Osteocyte (in vitro differentiated cells): Measurements from ENCODE around the gene TM4SF5. TPM values are rescaled to one million over a fixed set of nuclear protein-coding genes. Genes with fewer than 3 reads are reported as not detected.

ENCODE experiments used
- DNase-seq: peaks from one replicate; pipeline ENCODE4 v3.0.0; 2021; ENCODE audit warnings: mixed read lengths; ENCODE audit not compliant: unreplicated experiment; ENCODE audit errors: extremely low spot score
- H3K27ac Mint-ChIP-seq: one replicate; pipeline ENCODE4 v1.8.0; 2021; ENCODE audit warnings: mild to moderate bottlenecking, mixed read lengths; ENCODE audit not compliant: unreplicated experiment
- H3K27me3 Mint-ChIP-seq: one replicate; pipeline ENCODE4 v1.8.0; 2021; ENCODE audit warnings: mixed read lengths; ENCODE audit not compliant: unreplicated experiment
- H3K36me3 Mint-ChIP-seq: one replicate; pipeline ENCODE4 v1.8.0; 2021; ENCODE audit warnings: mixed read lengths; ENCODE audit not compliant: unreplicated experiment
- H3K4me1 Mint-ChIP-seq: one replicate; pipeline ENCODE4 v1.8.0; 2021; ENCODE audit warnings: mixed read lengths; ENCODE audit not compliant: unreplicated experiment
- H3K4me3 Mint-ChIP-seq: one replicate; pipeline ENCODE4 v1.8.0; 2021; ENCODE audit warnings: mild to moderate bottlenecking, moderate library complexity, mixed read lengths; ENCODE audit not compliant: unreplicated experiment
- H3K9me3 Mint-ChIP-seq: one replicate; pipeline ENCODE4 v1.8.0; 2021; ENCODE audit warnings: mixed read lengths; ENCODE audit not compliant: unreplicated experiment
- total RNA-seq: library from RNA; stranded (reverse); gene quantifications from 2 replicates; pipeline ENCODE4 v1.2.1, GENCODE V29; 2021
- TF ChIP-seq, protein P1 (sequence below): fragments of 200-600 bp; sonication (generic); IDR thresholded peaks from 2 replicates; pipeline ENCODE4 v1.5.0; 2021; ENCODE audit warnings: antibody characterized with exemption, mild to moderate bottlenecking, moderate library complexity

The TM4SF5 gene
- total RNA-seq, 1 donor from 2014 or later: not detected

DNA sequence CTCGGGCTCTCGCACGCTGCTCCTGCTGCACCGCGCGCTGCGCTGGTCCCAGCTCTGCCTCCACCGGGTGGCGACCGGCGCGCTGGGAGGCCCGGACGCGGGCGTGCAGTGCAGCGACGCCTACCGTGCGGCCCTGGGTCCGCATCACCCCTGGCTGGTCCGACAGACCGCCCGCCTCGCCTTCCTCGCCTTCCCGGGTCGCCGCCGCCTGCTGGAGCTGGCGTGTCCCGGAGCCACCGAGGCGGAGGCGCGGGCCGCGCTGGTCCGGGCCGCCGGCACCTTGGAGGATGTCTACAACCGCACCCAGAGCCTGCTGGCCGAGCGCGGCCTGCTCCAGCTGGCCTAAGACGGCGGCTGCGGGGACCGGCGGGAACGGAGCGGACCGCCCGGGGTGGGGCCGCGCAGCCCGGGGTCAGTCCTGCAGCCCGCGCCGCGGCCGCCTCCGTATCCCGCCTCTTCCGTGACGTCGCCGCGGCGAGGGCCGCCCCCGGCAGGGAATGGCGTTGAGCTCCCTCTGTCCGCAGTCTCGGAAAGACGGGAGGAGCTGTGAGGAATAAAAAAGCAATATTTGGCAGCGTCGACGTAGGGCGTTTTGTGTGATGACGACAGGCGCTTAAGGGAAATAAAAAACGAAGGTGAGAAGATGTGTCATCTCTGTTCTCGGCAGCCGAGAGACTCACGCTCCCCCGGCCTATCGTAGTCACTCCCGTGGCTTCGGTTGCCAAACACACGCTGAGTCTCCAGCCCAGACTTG lies 18.4 kb downstream of the TM4SF5 start:
- peak overlapping the region; percentile 87 for H3K4me3 Mint-ChIP-seq
- H3K9me3 Mint-ChIP-seq: no peaks in the 10 kb centered on the region
- peak; percentile 93 for DNase-seq
- H3K27ac Mint-ChIP-seq: peak overlapping the region; percentile 94
- H3K27me3 Mint-ChIP-seq: peaks cover 3% of the 10 kb centered on the region
- TF ChIP-seq, protein P1, sequence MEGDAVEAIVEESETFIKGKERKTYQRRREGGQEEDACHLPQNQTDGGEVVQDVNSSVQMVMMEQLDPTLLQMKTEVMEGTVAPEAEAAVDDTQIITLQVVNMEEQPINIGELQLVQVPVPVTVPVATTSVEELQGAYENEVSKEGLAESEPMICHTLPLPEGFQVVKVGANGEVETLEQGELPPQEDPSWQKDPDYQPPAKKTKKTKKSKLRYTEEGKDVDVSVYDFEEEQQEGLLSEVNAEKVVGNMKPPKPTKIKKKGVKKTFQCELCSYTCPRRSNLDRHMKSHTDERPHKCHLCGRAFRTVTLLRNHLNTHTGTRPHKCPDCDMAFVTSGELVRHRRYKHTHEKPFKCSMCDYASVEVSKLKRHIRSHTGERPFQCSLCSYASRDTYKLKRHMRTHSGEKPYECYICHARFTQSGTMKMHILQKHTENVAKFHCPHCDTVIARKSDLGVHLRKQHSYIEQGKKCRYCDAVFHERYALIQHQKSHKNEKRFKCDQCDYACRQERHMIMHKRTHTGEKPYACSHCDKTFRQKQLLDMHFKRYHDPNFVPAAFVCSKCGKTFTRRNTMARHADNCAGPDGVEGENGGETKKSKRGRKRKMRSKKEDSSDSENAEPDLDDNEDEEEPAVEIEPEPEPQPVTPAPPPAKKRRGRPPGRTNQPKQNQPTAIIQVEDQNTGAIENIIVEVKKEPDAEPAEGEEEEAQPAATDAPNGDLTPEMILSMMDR: peak; percentile 78
- peaks cover 17% of the 10 kb centered on the region for H3K4me1 Mint-ChIP-seq
- H3K36me3 Mint-ChIP-seq: no peaks in the 10 kb centered on the region

DNA sequence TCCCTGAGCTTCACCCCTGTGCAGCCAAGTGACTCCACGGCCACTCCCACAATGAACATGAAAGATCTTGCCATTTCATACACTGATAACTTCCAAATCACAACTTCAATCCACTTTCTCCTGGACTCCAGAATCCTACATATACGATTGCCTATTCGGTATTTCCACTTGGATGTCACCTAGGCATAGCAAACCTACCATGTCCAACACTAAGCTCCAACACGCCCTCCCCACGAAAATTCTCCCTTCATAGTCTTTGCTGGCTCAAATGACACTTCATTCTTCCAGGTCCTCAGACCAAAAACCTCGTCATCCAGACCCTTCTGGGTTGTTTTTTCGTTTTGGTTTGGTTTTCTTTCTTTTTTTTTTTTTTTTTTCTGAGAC lies 19.0 kb downstream of the TM4SF5 start:
- H3K27me3 Mint-ChIP-seq: peaks cover 3% of the 10 kb centered on the region
- no peaks in the 10 kb centered on the region for H3K36me3 Mint-ChIP-seq
- no peak for DNase-seq
- peaks cover 18% of the 10 kb centered on the region for H3K4me1 Mint-ChIP-seq
- TF ChIP-seq, protein P1: no peak
- peak overlapping the region; percentile 87 for H3K4me3 Mint-ChIP-seq
- peak overlapping the region; percentile 94 for H3K27ac Mint-ChIP-seq
- H3K9me3 Mint-ChIP-seq: no peaks in the 10 kb centered on the region

- Mint-ChIP-seq H3K27ac (peak overlapping the region; percentile 97), H3K9me3 (no peaks in the 10 kb centered on the region), H3K4me1 (peaks cover 14% of the 10 kb centered on the region), H3K36me3 (peaks cover 5% of the 10 kb centered on the region), H3K27me3 (peaks cover 3% of the 10 kb centered on the region), H3K4me3 (peak overlapping the region; percentile 99)
- TF ChIP-seq, protein P1: no peak
- no peak for DNase-seq
These were observed 23.5 kb downstream of the TM4SF5 start for GRCh38 chr17:4795168-4795567.

DNA sequence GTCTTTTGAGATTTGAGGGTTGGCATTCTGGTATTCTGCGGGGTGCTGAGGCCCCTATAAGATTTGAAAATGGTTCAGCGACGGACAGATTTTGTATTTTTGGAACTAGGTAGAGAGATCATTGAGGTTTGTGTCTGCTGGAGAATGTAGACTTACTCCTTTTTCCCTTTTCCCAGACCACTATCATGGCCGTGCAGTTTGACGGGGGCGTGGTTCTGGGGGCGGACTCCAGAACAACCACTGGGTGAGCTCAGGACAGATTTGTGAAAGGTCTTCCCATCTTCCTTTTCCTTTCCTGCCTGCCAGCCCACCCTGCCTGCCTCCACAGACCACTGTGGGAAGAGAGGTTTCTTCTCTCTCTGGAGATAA lies 24.9 kb downstream of the TM4SF5 start:
- Mint-ChIP-seq H3K4me1 (peaks cover 10% of the 10 kb centered on the region), H3K27me3 (peaks cover 3% of the 10 kb centered on the region), H3K4me3 (peak overlapping the region; percentile 99), H3K36me3 (peaks cover 5% of the 10 kb centered on the region), H3K27ac (peak overlapping the region; percentile 97), H3K9me3 (no peaks in the 10 kb centered on the region)
- DNase-seq: no peak
- TF ChIP-seq, protein P1: no peak

DNA sequence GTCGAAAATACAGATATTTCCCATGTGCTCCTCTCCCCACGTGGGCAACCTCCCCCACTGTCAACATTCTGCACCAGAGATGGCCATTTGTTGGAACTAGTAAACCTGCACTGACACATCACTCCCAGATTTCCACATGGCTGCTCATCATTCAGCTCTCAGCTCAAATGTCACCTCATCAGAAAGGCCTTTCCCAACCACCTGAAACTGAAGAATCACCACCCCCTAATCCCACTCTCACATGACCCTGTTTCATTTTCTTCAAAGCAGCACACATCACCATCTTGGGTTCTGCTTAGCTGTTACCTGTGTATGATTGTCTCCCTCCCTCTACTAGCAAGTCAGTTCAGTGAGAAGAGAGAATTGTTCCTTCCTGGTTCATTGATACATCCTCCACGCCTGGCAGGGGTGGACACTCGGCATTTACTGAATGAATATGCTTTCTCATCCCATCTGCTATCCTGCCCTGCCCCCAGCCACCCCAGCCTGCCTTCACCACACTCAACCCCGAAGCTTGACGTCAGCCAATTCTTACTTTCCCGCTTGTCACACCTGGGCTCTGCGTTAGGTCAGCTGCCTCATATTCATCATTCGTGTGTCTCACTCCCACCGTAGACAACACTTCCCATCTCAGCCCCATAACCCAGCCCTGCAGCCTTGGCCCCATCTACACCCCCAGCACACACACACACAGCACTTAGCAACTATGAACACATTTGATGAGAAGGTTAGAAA lies 28.9 kb downstream of the TM4SF5 start:
- Mint-ChIP-seq H3K27me3 (no peaks in the 10 kb centered on the region), H3K27ac (no peak overlapping the region), H3K4me3 (no peak overlapping the region), H3K4me1 (peaks cover 10% of the 10 kb centered on the region), H3K36me3 (peaks cover 5% of the 10 kb centered on the region), H3K9me3 (no peaks in the 10 kb centered on the region)
- no peak for DNase-seq
- TF ChIP-seq, protein P1: no peak
